Liver (tissue), 9 donors: ENCODE results near the gene SKI. TPM values are rescaled to one million over a fixed set of nuclear protein-coding genes. Genes with fewer than 3 reads are reported as not detected.

Source experiments
- DNase-seq: peaks from one replicate; pipeline ENCODE4 v3.0.0-alpha.2; 2017; ENCODE audit warnings: low spot score
- H3K27ac ChIP-seq, 2 donors: one replicate each; pipeline ENCODE4 v1.7.0; 2013; ENCODE audit warnings: inconsistent platforms in 2 of 2, low read length in 2 of 2, control low read depth in 1 of 2, low read depth in 1 of 2, mild to moderate bottlenecking in 1 of 2
- H3K27me3 ChIP-seq, 4 donors: one replicate each; pipeline versions ENCODE4 v1.6.1 to v1.7.0; 2013; ENCODE audit warnings: low read length in 3 of 4, inconsistent platforms in 1 of 4, mild to moderate bottlenecking in 1 of 4, moderate library complexity in 1 of 4; ENCODE audit not compliant: control insufficient read depth in 4 of 4, insufficient read depth in 4 of 4
- H3K36me3 ChIP-seq, 4 donors: one replicate each; pipeline versions ENCODE4 v1.6.1 to v1.7.0; 2013; ENCODE audit warnings: low read length in 3 of 4, mild to moderate bottlenecking in 3 of 4, low read depth in 1 of 4, moderate library complexity in 1 of 4; ENCODE audit not compliant: control insufficient read depth in 4 of 4, insufficient read depth in 3 of 4
- H3K4me1 ChIP-seq, 4 donors: one replicate each; pipeline versions ENCODE4 v1.6.1 to v1.7.0; 2013; ENCODE audit warnings: low read length in 3 of 4, mild to moderate bottlenecking in 3 of 4, moderate library complexity in 1 of 4; ENCODE audit not compliant: control insufficient read depth in 4 of 4, insufficient read depth in 4 of 4
- H3K4me3 ChIP-seq, 3 donors: one replicate each; pipeline versions ENCODE4 v1.6.1 to v1.7.0; 2013; ENCODE audit warnings: low read length in 3 of 3, control low read depth in 1 of 3, low read depth in 1 of 3, mild to moderate bottlenecking in 1 of 3
- H3K9ac ChIP-seq, 2 donors: one replicate each; pipeline ENCODE4 v1.7.0; 2013; ENCODE audit warnings: low read length in 2 of 2, mild to moderate bottlenecking in 2 of 2, moderate library complexity in 2 of 2, control low read depth in 1 of 2, low read depth in 1 of 2
- H3K9me3 ChIP-seq, 4 donors: one replicate each; pipeline versions ENCODE4 v1.6.1 to v1.7.0; 2013; ENCODE audit warnings: low read length in 3 of 4; ENCODE audit not compliant: control insufficient read depth in 4 of 4
- EGR1 ChIP-seq, 2 donors: IDR thresholded peaks; 2 replicates each; pipeline ENCODE4 v1.6.1; 2016 to 2018; ENCODE audit warnings: antibody characterized with exemption in 2 of 2, low read depth in 2 of 2
- FOXA1 ChIP-seq: IDR thresholded peaks from 2 replicates; pipeline ENCODE4 v1.6.1; 2016; ENCODE audit warnings: antibody characterized with exemption
- FOXA2 ChIP-seq: IDR thresholded peaks from 2 replicates; pipeline ENCODE4 v1.6.1; 2016; ENCODE audit warnings: antibody characterized with exemption
- GABPA ChIP-seq, 2 donors: IDR thresholded peaks in 1 of 2; conservative IDR thresholded peaks in 1 of 2; 2 replicates each; pipeline ENCODE4 v1.6.1; 2016; ENCODE audit warnings: antibody characterized with exemption in 2 of 2, mild to moderate bottlenecking in 1 of 2, moderate library complexity in 1 of 2
- HNF4A ChIP-seq, 2 donors: conservative IDR thresholded peaks; 2 replicates each; pipeline ENCODE4 v1.6.1; 2016; ENCODE audit warnings: antibody characterized with exemption in 2 of 2, mild to moderate bottlenecking in 2 of 2
- HNF4G ChIP-seq: IDR thresholded peaks from 2 replicates; pipeline ENCODE4 v1.6.1; 2016; ENCODE audit warnings: antibody characterized with exemption
- JUND ChIP-seq, 2 donors: IDR thresholded peaks; 2 replicates each; pipeline ENCODE4 v1.6.1; 2016; ENCODE audit warnings: antibody characterized with exemption in 2 of 2
- NR2F2 ChIP-seq: IDR thresholded peaks from 2 replicates; pipeline ENCODE4 v1.6.1; 2016; ENCODE audit warnings: antibody characterized with exemption
- RAD21 ChIP-seq, 2 donors: IDR thresholded peaks; 2 replicates each; pipeline ENCODE4 v1.6.1; 2016; ENCODE audit warnings: antibody characterized with exemption in 2 of 2, mild to moderate bottlenecking in 2 of 2
- RXRA ChIP-seq, 2 donors: IDR thresholded peaks; 2 replicates each; pipeline ENCODE4 v1.6.1; 2017 to 2018; ENCODE audit warnings: antibody characterized with exemption in 2 of 2, mild to moderate bottlenecking in 1 of 2
- SP1 ChIP-seq: IDR thresholded peaks from 2 replicates; pipeline ENCODE4 v1.6.1; 2018; ENCODE audit warnings: antibody characterized with exemption, mild to moderate bottlenecking
- TAF1 ChIP-seq: conservative IDR thresholded peaks from 2 replicates; pipeline ENCODE4 v1.6.1; 2016; ENCODE audit warnings: antibody characterized with exemption, mild to moderate bottlenecking
- YY1 ChIP-seq: IDR thresholded peaks from 2 replicates; pipeline ENCODE4 v1.6.1; 2016; ENCODE audit warnings: antibody characterized with exemption, mild to moderate bottlenecking
- ZBTB33 ChIP-seq: IDR thresholded peaks from 2 replicates; pipeline ENCODE4 v1.6.1; 2016; ENCODE audit warnings: antibody characterized with exemption
- WGBS: extraction: QIAGEN DNeasy Blood & Tissue Kit; methylation state at CpG from one replicate; pipeline ENCODE4 v1.1.7; 2013; 5-methylcytosine and 5-hydroxymethylcytosine counted together
- polyA plus RNA-seq, 2 donors: library from polyadenylated mRNA; stranded (reverse) in 1 of 2; unstranded in 1 of 2; fragments of 200-250 nt in 1 of 2; fragments of >200 nt in 1 of 2; fragmentation: Nextera tagmentation in 1 of 2; extraction: Ambion mirVana in 1 of 2; gene quantifications; one replicate each; pipeline versions ENCODE4 v1.2.1 to v1.2.3, GENCODE V29; 2013 to 2015
- total RNA-seq, 2 donors: library from RNA; depleted of rRNA; stranded (reverse); fragments of >200 nt; gene quantifications; one replicate each; pipeline ENCODE4 v1.2.3, GENCODE V29; 2014
- TF ChIP-seq, protein P1 (sequence below): IDR thresholded peaks from 2 replicates; pipeline ENCODE4 v1.6.1; 2016; ENCODE audit warnings: antibody characterized with exemption, mild to moderate bottlenecking
- TF ChIP-seq, protein P2 (sequence below): IDR thresholded peaks from 2 replicates; pipeline ENCODE4 v1.6.1; 2016; ENCODE audit warnings: antibody characterized with exemption
- TF ChIP-seq, protein P3 (sequence below): IDR thresholded peaks from 2 replicates; pipeline ENCODE4 v1.6.1; 2016; ENCODE audit warnings: antibody characterized with exemption
- donor health status: healthy.
- donor health status: healthy.
- donor health status: healthy.
- donor health status: healthy.
- donor health status: healthy.

Gene SKI
- total and polyA plus RNA-seq, 4 donors, result 3.2 to 21.3 (median 19.5) TPM

- Histone ChIP-seq H3K27ac (peak overlapping the region; percentile 73 to 81), H3K4me3 (no peak overlapping the region), H3K9me3 (no peaks in the 10 kb centered on the region), H3K27me3 (no peaks in the 10 kb centered on the region), H3K9ac (no peak overlapping the region), H3K36me3 (no peaks in the 10 kb centered on the region), H3K4me1 (peaks cover 32 to 73% (median 57%) of the 10 kb centered on the region in 4 donors)
- DNase-seq, result no peak
- no peak for TF ChIP-seq NR2F2
- TF ChIP-seq HNF4G, result no peak
- no peak for TF ChIP-seq RAD21 (IDR thresholded peaks at IDR 0.05)
- no peak for TF ChIP-seq EGR1 (IDR thresholded peaks at IDR 0.05; ENCODE audit: low read depth in 2 of 2)
- TF ChIP-seq GABPA (IDR thresholded peaks at IDR 0.05 in 1 of 2, conservative IDR thresholded peaks at IDR 0.05 in 1 of 2), result no peak
- TF ChIP-seq, protein P1, sequence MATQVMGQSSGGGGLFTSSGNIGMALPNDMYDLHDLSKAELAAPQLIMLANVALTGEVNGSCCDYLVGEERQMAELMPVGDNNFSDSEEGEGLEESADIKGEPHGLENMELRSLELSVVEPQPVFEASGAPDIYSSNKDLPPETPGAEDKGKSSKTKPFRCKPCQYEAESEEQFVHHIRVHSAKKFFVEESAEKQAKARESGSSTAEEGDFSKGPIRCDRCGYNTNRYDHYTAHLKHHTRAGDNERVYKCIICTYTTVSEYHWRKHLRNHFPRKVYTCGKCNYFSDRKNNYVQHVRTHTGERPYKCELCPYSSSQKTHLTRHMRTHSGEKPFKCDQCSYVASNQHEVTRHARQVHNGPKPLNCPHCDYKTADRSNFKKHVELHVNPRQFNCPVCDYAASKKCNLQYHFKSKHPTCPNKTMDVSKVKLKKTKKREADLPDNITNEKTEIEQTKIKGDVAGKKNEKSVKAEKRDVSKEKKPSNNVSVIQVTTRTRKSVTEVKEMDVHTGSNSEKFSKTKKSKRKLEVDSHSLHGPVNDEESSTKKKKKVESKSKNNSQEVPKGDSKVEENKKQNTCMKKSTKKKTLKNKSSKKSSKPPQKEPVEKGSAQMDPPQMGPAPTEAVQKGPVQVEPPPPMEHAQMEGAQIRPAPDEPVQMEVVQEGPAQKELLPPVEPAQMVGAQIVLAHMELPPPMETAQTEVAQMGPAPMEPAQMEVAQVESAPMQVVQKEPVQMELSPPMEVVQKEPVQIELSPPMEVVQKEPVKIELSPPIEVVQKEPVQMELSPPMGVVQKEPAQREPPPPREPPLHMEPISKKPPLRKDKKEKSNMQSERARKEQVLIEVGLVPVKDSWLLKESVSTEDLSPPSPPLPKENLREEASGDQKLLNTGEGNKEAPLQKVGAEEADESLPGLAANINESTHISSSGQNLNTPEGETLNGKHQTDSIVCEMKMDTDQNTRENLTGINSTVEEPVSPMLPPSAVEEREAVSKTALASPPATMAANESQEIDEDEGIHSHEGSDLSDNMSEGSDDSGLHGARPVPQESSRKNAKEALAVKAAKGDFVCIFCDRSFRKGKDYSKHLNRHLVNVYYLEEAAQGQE, result no peak
- TF ChIP-seq RXRA (IDR thresholded peaks at IDR 0.05), result no peak
- no peak for TF ChIP-seq ZBTB33
- no peak for TF ChIP-seq SP1
- no peak for TF ChIP-seq YY1
- no peak for TF ChIP-seq JUND (IDR thresholded peaks at IDR 0.05)
- no peak for TF ChIP-seq FOXA1
- no peak for TF ChIP-seq HNF4A (conservative IDR thresholded peaks at IDR 0.05)
- TF ChIP-seq TAF1, result no peak
- TF ChIP-seq, protein P2, sequence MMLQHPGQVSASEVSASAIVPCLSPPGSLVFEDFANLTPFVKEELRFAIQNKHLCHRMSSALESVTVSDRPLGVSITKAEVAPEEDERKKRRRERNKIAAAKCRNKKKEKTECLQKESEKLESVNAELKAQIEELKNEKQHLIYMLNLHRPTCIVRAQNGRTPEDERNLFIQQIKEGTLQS, result no peak
- WGBS, result 69% methylated on average over 8 of the region's 8 CpGs
Measured at GRCh38 chr1:2249559-2249906, 21.4 kb downstream of the SKI start.

- Histone ChIP-seq H3K36me3 (no peaks in the 10 kb centered on the region), H3K27me3 (no peaks in the 10 kb centered on the region), H3K27ac (peak overlapping the region; percentile 54 to 65), H3K9me3 (peaks cover 0 to 1% (median 0%) of the 10 kb centered on the region in 4 donors), H3K9ac (peak overlapping the region in 1 of 2 donors; percentile 36), H3K4me1 (peaks cover 32 to 82% (median 58%) of the 10 kb centered on the region in 4 donors), H3K4me3 (no peak overlapping the region)
- WGBS, result 27% methylated on average over 27 of the region's 27 CpGs
- peak; percentile 59 for DNase-seq
- TF ChIP-seq, protein P3, sequence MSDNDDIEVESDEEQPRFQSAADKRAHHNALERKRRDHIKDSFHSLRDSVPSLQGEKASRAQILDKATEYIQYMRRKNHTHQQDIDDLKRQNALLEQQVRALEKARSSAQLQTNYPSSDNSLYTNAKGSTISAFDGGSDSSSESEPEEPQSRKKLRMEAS, result no peak
- TF ChIP-seq, protein P1, result no peak
- TF ChIP-seq RAD21 (IDR thresholded peaks at IDR 0.05), result peak in 1 of 2 donors; percentile 43
- TF ChIP-seq YY1, result no peak
- peak; percentile 80 to 99 for TF ChIP-seq HNF4A (conservative IDR thresholded peaks at IDR 0.05)
- TF ChIP-seq, protein P2, result peak; percentile 18
- TF ChIP-seq FOXA2, result no peak
- TF ChIP-seq EGR1 (IDR thresholded peaks at IDR 0.05; ENCODE audit: low read depth in 2 of 2), result peak in 1 of 2 donors; percentile 47
- TF ChIP-seq HNF4G, result peak; percentile 95
- TF ChIP-seq RXRA (IDR thresholded peaks at IDR 0.05), result peak; percentile 77 to 87
- TF ChIP-seq TAF1, result no peak
- no peak for TF ChIP-seq FOXA1
- TF ChIP-seq NR2F2, result peak; percentile 38
- TF ChIP-seq GABPA (IDR thresholded peaks at IDR 0.05 in 1 of 2, conservative IDR thresholded peaks at IDR 0.05 in 1 of 2), result no peak
- TF ChIP-seq ZBTB33, result no peak
- TF ChIP-seq JUND (IDR thresholded peaks at IDR 0.05), result peak in 1 of 2 donors; percentile 52
- TF ChIP-seq SP1, result peak; percentile 91
Measured at GRCh38 chr1:2250721-2251281, 22.7 kb downstream of the SKI start.
